HG03469 (cell line): ENCODE results near the gene ADAMTSL1.

Experiments used
- ATAC-seq: cut with Tn5 transposase; IDR thresholded peaks from one replicate; pipeline ENCODE4 v1.9.1; 2021; ENCODE audit warnings: mild to moderate bottlenecking, moderate library complexity, moderate number of reproducible peaks; ENCODE audit not compliant: unreplicated experiment

The ADAMTSL1 gene

GRCh38 chr9:18459962-18460584 lies 13.9 kb upstream of the ADAMTSL1 start:
- no peak for ATAC-seq

DNA sequence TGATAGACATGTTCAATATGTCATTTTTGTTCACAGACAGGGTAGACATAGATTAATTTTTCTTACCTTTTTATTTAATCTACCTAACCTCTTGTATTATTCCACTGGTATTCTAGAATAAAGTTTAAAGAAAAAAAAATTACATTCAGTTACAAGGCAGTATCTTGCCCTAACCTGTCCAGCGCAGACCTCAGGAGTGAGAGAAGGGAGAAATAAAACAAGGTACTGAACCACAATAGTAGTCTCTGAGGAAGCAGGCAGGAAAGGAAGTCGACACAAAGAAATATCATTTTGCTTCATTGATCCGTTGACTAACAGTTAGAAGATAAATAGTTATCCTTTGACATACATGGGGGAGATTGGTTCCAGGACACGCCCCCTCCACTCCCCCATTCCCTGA lies 12.5 kb upstream of the ADAMTSL1 start:
- ATAC-seq = no peak

DNA sequence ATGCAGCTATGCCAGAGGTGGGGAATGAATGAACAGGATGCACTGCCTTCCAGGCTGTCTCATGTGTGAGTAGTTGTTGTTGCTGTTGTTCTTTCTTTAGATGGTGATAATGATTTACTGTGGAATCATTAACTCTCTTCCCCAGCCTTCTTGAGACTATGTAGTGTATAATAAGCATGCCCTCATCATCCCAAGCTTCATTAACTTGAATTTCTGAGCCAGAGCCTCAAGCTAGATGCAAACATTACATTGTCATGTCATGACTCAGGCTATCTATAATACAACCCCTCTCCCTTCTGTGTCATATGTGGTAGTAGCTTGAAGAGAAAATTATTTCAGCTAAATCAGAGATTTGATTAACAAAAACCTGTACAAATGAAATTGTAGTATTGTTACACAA lies 10.0 kb upstream of the ADAMTSL1 start:
- no peak for ATAC-seq

DNA sequence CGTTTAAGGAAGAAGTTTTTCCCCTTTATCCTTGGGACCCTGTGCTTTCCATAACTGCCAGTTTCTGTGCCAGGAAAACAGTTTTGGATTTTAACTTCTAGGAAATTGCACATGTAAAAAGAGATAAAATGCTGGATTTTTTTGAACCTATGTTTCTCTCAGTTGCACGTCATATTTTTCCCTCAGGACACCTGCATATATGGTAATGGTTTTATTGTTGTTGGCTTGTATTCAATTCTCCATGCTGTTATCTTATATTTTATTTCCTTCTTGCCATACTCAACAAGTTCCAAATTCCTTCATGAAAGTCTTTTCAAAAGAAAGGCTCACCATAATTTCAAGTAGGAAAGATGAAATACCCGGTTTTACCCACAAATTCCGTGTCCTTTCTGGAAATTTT lies 7.9 kb upstream of the ADAMTSL1 start:
- ATAC-seq = no peak

DNA sequence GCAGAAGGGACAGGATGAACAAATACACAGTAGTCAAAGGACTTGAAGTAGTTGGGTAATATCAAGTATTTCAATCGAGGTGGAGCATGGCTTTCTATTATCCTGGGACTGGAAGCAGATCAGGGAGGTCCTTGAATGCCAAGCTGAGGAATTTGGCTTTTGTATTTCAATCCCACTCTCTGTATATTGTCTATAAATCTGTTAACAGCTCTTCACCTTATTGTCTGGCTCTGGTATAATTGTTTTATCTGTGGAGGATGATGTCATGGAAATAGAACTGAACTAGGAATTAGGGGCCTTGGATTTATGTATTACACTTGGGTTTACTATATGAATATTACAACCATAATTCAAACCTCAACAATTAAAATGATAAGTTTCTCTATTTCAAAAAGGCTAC lies 6.3 kb upstream of the ADAMTSL1 start:
- ATAC-seq = no peak

DNA sequence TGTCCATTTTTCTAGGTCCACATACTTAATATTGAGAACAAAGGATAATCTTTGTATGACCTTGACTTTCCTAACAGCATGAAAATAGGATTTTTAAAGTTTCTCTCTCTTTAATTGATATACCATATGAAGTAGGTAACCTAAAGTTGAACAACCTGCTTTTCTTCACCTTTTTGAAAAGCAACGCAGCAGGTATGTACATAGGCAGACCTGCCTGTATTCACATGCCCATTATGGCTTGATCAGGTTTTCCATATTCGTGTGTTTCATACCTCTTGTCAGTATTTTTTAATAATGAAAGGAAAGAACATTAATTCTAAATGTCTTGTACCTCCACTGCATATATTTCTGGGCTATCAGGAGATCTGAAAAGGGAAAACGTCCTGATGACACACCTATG lies 1.5 kb upstream of the ADAMTSL1 start:
- ATAC-seq = no peak

- ATAC-seq = no peak
Measured at GRCh38 chr9:18472841-18473251, 1.1 kb upstream of the ADAMTSL1 start.

- no peak for ATAC-seq
Measured at GRCh38 chr9:18474783-18475182, 830 bp downstream of the ADAMTSL1 start.

DNA sequence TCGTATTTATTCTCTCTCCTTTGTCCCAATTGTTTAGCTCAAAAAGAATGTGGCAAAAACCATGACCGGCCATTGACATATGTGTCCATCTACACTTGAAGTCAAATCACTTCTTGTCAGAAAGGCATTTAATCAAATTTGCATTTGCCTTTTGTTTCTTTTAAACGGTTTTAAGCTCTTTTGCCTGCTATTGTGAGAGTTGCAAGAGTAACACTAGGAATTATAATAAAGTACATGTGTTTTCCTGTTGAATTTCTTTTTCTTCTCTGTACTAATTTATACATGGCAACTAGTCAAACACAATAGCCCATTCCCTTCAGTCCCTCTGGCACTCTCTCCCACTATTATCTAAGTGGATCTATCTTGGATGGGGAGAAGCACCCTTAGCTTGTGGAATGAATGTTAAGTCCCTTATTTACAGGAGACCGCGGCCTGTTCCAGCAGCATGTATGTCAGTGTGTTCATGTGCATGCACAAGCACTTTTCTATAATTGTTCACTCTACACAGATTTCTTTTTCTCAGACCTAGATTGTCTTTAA lies 3.2 kb downstream of the ADAMTSL1 start:
- ATAC-seq = no peak

DNA sequence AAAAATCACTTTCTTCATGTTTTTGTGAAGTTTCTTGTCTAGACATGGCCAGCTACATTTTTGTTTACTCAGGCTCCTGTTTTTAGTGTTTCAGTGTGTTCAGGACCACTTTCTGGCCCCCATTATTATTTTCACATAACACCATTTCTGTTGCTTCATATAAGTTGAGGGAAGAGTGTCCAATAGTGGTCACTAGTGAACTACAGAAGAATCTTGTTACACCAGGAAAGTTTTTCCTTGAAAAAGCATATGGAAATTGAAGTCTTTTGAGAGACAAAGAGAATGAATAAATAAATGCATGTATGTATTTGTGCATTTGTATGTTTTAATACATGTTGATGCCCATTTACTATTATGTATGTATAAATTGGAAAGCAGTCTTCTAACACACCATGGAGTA lies 3.8 kb downstream of the ADAMTSL1 start:
- no peak for ATAC-seq

GRCh38 chr9:18478501-18479361 lies 4.8 kb downstream of the ADAMTSL1 start:
- no peak for ATAC-seq

DNA sequence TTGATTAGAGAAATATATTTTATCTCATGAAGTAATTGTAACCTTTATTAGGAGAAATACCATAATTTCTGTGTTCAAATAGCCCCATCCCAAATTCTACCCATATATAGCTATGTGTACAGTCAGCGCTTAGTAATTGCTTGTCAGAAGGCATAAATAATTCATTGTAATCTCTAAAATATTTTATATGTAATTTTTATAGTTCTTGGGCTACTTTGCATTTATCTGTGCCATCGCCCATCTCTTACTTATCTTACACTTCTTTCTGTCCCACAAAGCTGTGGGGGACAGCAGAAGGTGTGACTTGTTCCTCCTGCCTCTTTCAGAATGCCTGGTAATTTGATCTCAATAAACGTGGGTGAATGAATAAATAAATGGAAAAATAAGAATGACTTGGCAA lies 5.5 kb downstream of the ADAMTSL1 start:
- ATAC-seq = no peak

GRCh38 chr9:18480662-18481093 lies 6.7 kb downstream of the ADAMTSL1 start:
- no peak for ATAC-seq

DNA sequence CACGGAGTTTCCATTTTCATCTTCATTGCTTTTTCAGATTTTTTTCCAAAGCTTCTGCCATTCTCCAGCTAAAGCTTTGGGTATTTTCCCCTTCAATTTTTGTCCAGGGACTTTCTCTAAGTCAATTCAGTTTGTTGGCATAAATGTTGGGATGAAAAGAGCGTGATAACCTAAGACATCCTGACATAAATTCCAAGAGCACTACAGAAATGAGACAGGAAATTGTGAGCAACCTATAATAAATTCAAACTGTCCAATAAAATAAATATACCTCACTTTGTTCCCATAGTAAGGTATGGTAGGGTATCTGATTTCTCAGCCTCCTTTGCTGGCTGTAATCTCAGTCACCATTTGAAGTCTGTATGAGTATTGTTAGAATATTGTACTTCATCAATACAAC lies 8.4 kb downstream of the ADAMTSL1 start:
- ATAC-seq = no peak

- no peak for ATAC-seq
Measured at GRCh38 chr9:18485714-18486113, 11.8 kb downstream of the ADAMTSL1 start.

- ATAC-seq = no peak
Measured at GRCh38 chr9:18487611-18488010, 13.7 kb downstream of the ADAMTSL1 start.

GRCh38 chr9:18488886-18489285 lies 14.9 kb downstream of the ADAMTSL1 start:
- no peak for ATAC-seq

DNA sequence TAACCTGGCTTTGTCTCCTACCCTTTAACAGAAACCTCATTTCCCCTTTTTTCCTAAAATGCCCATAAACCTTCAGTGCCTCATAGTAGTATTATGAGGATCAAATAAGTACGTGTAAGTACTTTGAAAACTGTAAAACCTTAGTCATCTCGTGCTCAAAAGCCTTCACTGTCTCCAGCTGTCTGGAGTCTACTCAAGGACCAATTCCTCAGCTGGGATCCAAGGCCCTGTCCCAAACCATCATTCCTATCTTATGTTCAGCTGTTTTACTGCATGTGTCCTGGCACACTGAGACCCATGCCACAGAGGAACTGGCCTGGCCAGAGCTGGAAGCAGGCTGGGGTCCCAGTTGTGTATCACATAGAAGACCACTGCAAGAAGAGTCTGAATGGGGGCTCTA lies 15.9 kb downstream of the ADAMTSL1 start:
- ATAC-seq = no peak

DNA sequence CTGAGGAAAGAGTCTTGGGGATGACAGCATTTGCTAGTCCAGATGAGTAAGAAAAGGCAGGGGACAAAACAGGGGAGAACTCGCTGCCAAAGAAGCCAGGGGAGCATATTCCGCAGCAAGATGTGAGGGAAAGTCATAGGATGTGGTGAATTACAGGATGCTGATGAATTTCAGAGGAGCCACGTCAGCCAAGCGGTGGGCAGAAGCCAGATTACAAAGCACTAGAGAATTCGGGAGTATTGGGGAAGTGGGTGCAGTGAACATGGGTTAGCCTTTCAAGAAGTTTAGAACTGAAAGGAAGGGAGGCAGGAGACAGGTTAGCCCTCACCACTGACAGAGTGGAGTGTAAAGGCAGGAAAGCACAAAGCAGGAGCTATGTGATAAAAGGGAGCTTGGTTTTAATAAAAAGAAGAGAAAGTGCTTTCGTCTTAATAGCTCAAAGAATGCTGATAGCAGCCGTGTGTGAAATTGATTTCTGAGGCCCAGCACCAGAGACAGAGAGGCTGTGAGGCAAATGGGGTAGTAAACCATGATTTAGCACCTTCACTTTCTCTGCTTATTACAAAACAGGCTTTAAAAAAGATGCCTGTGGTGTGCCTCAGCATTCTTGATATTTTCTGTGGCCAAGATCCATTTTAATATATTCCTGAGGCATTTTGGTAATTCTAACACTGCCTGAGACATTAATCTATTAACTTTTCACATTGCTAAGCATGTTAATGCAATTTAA lies 16.9 kb downstream of the ADAMTSL1 start:
- no peak for ATAC-seq

DNA sequence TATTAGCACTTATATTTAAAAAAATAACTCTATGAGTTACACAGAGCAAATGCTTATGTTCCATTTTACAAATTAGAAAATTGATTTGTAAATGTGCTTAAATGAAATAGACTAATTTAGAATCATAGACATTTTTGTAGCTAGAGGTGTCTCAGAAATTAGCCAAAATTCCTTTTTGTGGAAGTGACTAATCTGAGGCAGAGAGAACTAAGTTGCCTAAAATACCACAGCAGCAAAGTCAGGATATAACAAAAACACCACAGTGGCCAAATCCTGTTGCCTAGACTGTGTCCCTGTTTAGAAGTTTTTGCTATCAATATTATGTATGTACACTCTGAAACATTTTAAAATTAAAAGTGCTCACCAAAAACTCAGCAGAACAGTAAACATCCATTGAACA lies 18.7 kb downstream of the ADAMTSL1 start:
- ATAC-seq = no peak

- no peak for ATAC-seq
Measured at GRCh38 chr9:18493451-18493993, 19.6 kb downstream of the ADAMTSL1 start.
